ENCODE data around the gene SEPTIN2. TPM values are rescaled to one million over a fixed set of nuclear protein-coding genes. Genes with fewer than 3 reads are reported as not detected.

Gene SEPTIN2
- 458 TPM for total RNA-seq

DNA sequence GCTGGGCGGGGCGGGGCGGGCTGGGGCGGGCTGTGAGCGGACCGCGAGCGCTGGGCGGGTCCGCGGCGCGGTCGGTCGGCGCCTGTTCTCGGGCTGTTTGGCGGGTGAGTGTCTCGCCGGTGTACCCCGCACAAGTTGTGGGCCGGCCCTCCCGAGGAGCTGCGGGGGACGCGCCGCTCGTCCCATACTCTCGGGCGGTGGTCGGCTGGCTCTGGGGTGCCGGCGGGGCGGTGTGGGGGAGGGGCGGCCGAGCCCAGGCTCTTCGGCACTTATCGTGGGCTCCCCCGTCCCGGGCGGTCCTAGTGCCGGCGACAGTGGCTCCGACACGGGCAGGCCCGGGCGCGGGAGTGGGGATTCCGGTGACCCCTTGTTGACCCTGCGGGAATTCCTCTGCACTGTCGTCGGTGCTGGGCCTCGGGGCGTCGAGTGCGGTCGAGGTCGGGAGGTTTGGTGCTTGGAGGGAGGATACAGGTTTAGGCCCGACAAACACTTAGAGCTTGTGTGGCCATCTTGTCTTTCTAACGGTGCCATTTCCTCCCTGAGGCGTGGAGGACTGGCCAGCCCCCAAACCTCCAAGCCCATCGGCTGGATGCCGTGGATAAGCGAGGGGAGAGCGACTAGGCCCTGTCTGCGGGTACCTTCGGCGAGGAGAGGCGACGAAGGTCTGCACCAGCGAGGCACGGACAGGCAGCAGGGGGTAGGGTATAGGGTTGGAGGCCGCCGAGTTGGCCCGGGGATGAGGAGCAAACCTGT lies at the start of gene SEPTIN2:
Gene SEPTIN2, plus strand, starts transcription at position 47 of the 753 bp plus-strand sequence. CDS start 8,308 bp downstream, outside the sequence.

DNA sequence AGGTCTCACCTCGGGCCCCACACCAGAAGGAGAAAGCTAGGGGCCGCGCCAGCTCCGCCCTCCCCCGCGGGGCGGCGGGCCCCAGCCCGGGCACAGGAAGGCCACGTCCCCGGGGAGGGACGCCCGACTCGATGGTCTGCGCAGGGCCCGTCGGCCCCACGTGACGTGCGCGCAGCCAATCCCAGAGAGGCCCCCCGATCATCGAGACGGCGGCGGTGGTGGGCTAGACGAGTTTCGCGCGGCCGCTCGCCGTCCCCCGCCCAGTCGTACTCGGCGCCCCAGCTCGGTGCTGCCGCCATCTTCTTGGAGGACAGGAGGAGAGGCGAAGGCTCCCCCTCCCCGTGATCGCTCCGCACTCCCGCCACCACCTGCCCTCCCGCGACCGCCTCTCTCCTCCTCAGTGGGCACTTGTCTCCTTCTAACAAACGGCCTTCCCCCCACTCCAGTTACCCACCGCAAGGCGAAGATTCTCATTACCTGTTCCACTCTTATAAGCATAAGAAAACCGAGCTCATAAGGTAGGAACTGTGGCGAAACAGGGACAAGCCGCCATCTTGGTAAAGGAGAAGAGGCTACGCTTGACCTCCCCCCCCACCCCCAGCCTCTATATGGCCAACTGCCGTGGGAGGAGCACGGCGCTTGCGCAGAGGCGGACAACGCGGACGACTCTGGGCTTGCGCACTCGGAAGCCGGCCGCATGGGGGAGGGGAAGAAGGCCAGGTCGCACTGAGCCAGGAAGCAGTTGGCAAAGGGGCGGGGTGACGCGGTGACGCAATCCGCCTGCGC lies 439 bp upstream of the SEPTIN2 start, which contains the start of gene HDLBP:
Gene HDLBP, minus strand, starts transcription at position 580 of the 786 bp plus-strand sequence. CDS start 48,803 bp downstream, outside the sequence.

DNA sequence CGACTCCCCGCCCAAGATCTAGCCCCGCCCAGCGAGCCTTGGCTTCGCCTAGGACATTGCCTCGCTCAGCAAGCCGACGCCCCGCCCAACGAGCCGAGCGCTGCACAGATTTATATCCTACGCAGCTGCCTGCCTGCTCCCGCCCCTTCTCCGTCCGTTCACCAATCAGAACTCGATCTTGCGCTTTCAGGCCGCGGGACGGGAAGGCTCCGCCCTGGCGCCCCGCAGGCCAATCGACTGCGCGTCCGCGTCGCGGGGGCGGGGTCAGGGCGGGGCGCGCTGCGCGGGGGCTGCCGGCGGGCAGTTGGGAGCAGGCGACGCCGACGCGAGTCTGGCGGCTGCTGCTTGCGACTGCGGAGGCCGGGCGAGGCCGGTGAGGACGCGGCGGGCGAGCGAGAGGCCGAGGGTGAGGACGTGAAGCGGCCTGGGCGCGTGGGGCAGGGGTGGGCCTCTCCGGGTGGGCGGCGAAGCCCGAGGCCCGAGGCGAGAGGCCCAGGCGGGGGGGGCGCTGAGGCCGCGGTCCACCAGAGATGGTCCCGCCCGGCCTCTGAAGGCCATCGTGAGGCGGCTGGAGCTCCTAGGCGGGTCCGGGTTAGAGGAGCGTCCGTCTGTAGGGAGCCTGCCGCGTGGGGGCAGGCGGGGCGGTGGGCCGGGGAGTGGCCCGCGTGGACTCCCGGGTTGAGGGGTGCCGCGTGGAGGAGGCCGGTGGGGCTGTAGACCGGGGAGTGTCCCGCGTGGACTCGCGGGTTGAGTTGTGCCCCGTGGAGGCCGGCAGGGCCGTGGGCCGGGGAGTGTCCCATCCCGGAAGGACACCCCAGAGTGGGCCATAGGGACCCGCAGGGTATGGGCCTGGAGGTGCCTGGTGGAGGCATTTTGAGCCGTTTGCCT lies 40.5 kb downstream of the SEPTIN2 start, which contains the start of gene FARP2:
Gene FARP2, plus strand, starts transcription at position 303 of the 888 bp plus-strand sequence. CDS start 16,823 bp downstream, outside the sequence.

Other genes with a start within 250 kb of the SEPTIN2 start
- 111 TPM for gene MTERF4, start 213.6 kb upstream of the SEPTIN2 start, total RNA-seq
- 16.4 TPM for gene PASK, start 166.5 kb upstream of the SEPTIN2 start, total RNA-seq
- gene PPP1R7, start 165.5 kb upstream of the SEPTIN2 start, total RNA-seq: 30.5 TPM
- 1.4 TPM for gene ANO7, start 127.2 kb upstream of the SEPTIN2 start, total RNA-seq
- 458 TPM for gene HDLBP, start 253 bp upstream of the SEPTIN2 start, total RNA-seq
- gene FARP2, start 40.4 kb downstream of the SEPTIN2 start, total RNA-seq: 58.5 TPM
- gene STK25, start 192.7 kb downstream of the SEPTIN2 start, total RNA-seq: 242 TPM
- 17.0 TPM for gene BOK, start 242.8 kb downstream of the SEPTIN2 start, total RNA-seq